HG03060 (cell line): ENCODE results near the gene ROCK2.

Experiments
- ATAC-seq: cut with Tn5 transposase; IDR thresholded peaks from one replicate; pipeline ENCODE4 v1.9.1; 2021; ENCODE audit warnings: low read depth, moderate number of reproducible peaks; ENCODE audit not compliant: unreplicated experiment

ROCK2 gene

GRCh38 chr2:11368059-11368572 is 23.7 kb upstream of the ROCK2 start:
- no peak for ATAC-seq

- no peak for ATAC-seq
Measured at GRCh38 chr2:11367170-11367730, 22.8 kb upstream of the ROCK2 start.

- ATAC-seq, result no peak
Measured at GRCh38 chr2:11366326-11366741, 21.9 kb upstream of the ROCK2 start.

- no peak for ATAC-seq
Measured at GRCh38 chr2:11365096-11365879, 20.9 kb upstream of the ROCK2 start.

- no peak for ATAC-seq
Measured at GRCh38 chr2:11364565-11364887, 20.1 kb upstream of the ROCK2 start.

- ATAC-seq, result no peak
Measured at GRCh38 chr2:11363868-11364564, 19.6 kb upstream of the ROCK2 start.

GRCh38 chr2:11359865-11360264 is 15.4 kb upstream of the ROCK2 start:
- ATAC-seq, result no peak

- no peak for ATAC-seq
Measured at GRCh38 chr2:11357428-11357972, 13.1 kb upstream of the ROCK2 start.

- no peak for ATAC-seq
Measured at GRCh38 chr2:11356764-11357163, 12.3 kb upstream of the ROCK2 start.

- no peak for ATAC-seq
Measured at GRCh38 chr2:11355194-11356053, 11.0 kb upstream of the ROCK2 start.

- no peak for ATAC-seq
Measured at GRCh38 chr2:11354363-11355154, 10.1 kb upstream of the ROCK2 start.

GRCh38 chr2:11352781-11353537 is 8.5 kb upstream of the ROCK2 start:
- ATAC-seq, result no peak

- ATAC-seq, result no peak
Measured at GRCh38 chr2:11348209-11348749, 3.8 kb upstream of the ROCK2 start.

GRCh38 chr2:11347403-11347959 is 3.0 kb upstream of the ROCK2 start:
- ATAC-seq, result no peak

- no peak for ATAC-seq
Measured at GRCh38 chr2:11346023-11346482, 1.6 kb upstream of the ROCK2 start.

- ATAC-seq, result no peak
Measured at GRCh38 chr2:11344956-11345677, 681 bp upstream of the ROCK2 start.

- no peak for ATAC-seq
Measured at GRCh38 chr2:11343650-11344341, 640 bp downstream of the ROCK2 start.
